HepG2 (cell line): Measurements from ENCODE around the gene CEP89. TPM values are rescaled to one million over a fixed set of nuclear protein-coding genes. Genes with fewer than 3 reads are reported as not detected.

ENCODE experiments used
- ATAC-seq: fragments of 200-7000 bp; cut with Tn5 transposase; 3 replicates; pipeline ENCODE4 v1.9.1; 2020; ENCODE audit warnings: mild to moderate bottlenecking, moderate library complexity
- BruUV-seq: library from RNA; stranded (reverse); fragments of 400-500 nt; replicated peaks from 2 replicates; lab custom pipeline; 2021; lab: Mats Ljungman, UMichigan
- CTCF ChIA-PET: fragments of 300-600 bp; formaldehyde crosslinking; extraction: SDS; loops from one replicate; lab custom pipeline; 2021; ENCODE audit warnings: low total read pairs, inconsistent platforms, low intra/inter-chr PET ratio; lab: Yijun Ruan, JAX
- POLR2A ChIA-PET: fragments of 350-600 bp; sonication (Branson Sonifier 250); formaldehyde crosslinking; loops from one replicate; lab custom pipeline; 2020; ENCODE audit warnings: antibody characterized with exemption, inconsistent platforms; lab: Yijun Ruan, JAX
- DNase-seq: peaks from one replicate; pipeline ENCODE4 v3.0.0-alpha.2; 2015; ENCODE audit warnings: low spot score
- FAIRE-seq: peaks from 3 replicates; lab custom pipeline; 2011; peaks lifted over from hg19 to GRCh38; lab: Jason Lieb, UNC
- H2AFZ ChIP-seq: one replicate; pipeline ENCODE4 v1.6.1; 2011; ENCODE audit warnings: low read length, inconsistent platforms
- H3K27ac ChIP-seq: fragments of 300-600 bp; 3 replicates; pipeline ENCODE4 v1.8.0; 2011; ENCODE audit warnings: mixed run types, mild to moderate bottlenecking, mixed read lengths, low read length, inconsistent platforms; ENCODE audit not compliant: insufficient read depth; ENCODE audit errors: extremely low read length
- H3K27me3 ChIP-seq, 2 experiments: fragments of 200-600 bp in 1 of 2; 2 replicates in 1 of 2; 3 replicates in 1 of 2; pipeline versions ENCODE4 v1.6.0 to v1.8.0; 2011; ENCODE audit warnings: low read length in 2 of 2, mild to moderate bottlenecking in 2 of 2, moderate library complexity in 2 of 2, inconsistent platforms in 1 of 2; ENCODE audit not compliant: insufficient read depth in 2 of 2, control insufficient read depth in 1 of 2
- H3K36me3 ChIP-seq, 2 experiments: fragments of 200-600 bp in 1 of 2; replicated peaks in 1 of 2; 2 replicates in 1 of 2; 3 replicates in 1 of 2; pipeline versions ENCODE4 v1.5.1 to v1.8.0; 2011; ENCODE audit warnings: low read length in 2 of 2, inconsistent platforms in 1 of 2; ENCODE audit not compliant: insufficient read depth in 2 of 2, control insufficient read depth in 1 of 2
- H3K4me1 ChIP-seq: 2 replicates; pipeline ENCODE4 v1.5.1; 2012; ENCODE audit warnings: low read length, inconsistent platforms; ENCODE audit not compliant: insufficient read depth
- H3K4me2 ChIP-seq: 2 replicates; pipeline ENCODE4 v1.6.0; 2011; ENCODE audit warnings: low read depth, low read length, inconsistent platforms
- H3K4me3 ChIP-seq, 3 experiments: fragments of 200-600 bp in 1 of 3; sonication (generic), shearing (Covaris generic) in 1 of 3; replicated peaks in 1 of 3; 2 replicates each; pipeline ENCODE4 v1.5.1; 2011 to 2016; ENCODE audit warnings: low read length in 3 of 3, inconsistent platforms in 2 of 3, low read depth in 2 of 3, mild to moderate bottlenecking in 2 of 3, control low read depth in 1 of 3, mixed read lengths in 1 of 3; ENCODE audit not compliant: insufficient read depth in 1 of 3
- H3K79me2 ChIP-seq: one replicate; pipeline ENCODE4 v1.6.1; 2011; ENCODE audit warnings: low read length, inconsistent platforms; ENCODE audit not compliant: insufficient read depth
- H3K9ac ChIP-seq: 2 replicates; pipeline ENCODE4 v1.6.0; 2011; ENCODE audit warnings: mild to moderate bottlenecking, low read depth, low read length, inconsistent platforms; ENCODE audit not compliant: insufficient read depth
- H3K9me3 ChIP-seq: 2 replicates; pipeline ENCODE4 v1.5.1; 2012; ENCODE audit warnings: mild to moderate bottlenecking, low read length
- H4K20me1 ChIP-seq: 2 replicates; pipeline ENCODE4 v1.6.0; 2011; ENCODE audit warnings: inconsistent platforms, mild to moderate bottlenecking, low read length, moderate library complexity; ENCODE audit not compliant: insufficient read depth
- CREM ChIP-seq, 2 experiments: sonication (generic) in 1 of 2; formaldehyde crosslinking in 1 of 2; IDR thresholded peaks; 2 replicates each; pipeline versions ENCODE4 v1.4.0 to v1.6.1; 2016 to 2020; ENCODE audit warnings: antibody characterized with exemption in 1 of 2, mild to moderate bottlenecking in 1 of 2, missing genetic modification reagents in 1 of 2
- ESRRA ChIP-seq: sonication (generic); formaldehyde crosslinking; IDR thresholded peaks from 2 replicates; pipeline ENCODE4 v1.5.1; 2020; ENCODE audit warnings: mild to moderate bottlenecking, low read depth, missing genetic modification reagents
- NAIF1 ChIP-seq: sonication (generic); formaldehyde crosslinking; IDR thresholded peaks from 2 replicates; pipeline ENCODE4 v1.5.0; 2020; ENCODE audit warnings: mild to moderate bottlenecking, missing genetic modification reagents, borderline replicate concordance
- SOX6 ChIP-seq, 2 experiments: fragments of 450-650 bp in 1 of 2; sonication (generic) in 1 of 2; formaldehyde crosslinking in 1 of 2; IDR thresholded peaks; 2 replicates each; pipeline versions ENCODE4 v1.4.0 to v1.6.1; 2017 to 2020; ENCODE audit warnings: antibody characterized with exemption in 1 of 2, mild to moderate bottlenecking in 1 of 2, missing genetic modification reagents in 1 of 2
- ZNF589 ChIP-seq: sonication (generic); formaldehyde crosslinking; conservative IDR thresholded peaks from 2 replicates; pipeline ENCODE4 v1.8.0; 2022; ENCODE audit warnings: mild to moderate bottlenecking, moderate library complexity, missing genetic modification reagents
- WGBS: methylation state at CpG from one replicate; pipeline ENCODE4 v1.1.6; 2017; ENCODE audit warnings: low lambda C conversion rate; 5-methylcytosine and 5-hydroxymethylcytosine counted together
- in situ Hi-C: cut with HindIII; loops from 2 replicates; pipeline ENCODE4 v1.10.0; 2017; ENCODE audit warnings: low pct_unique_long_range_greater_than_20kb; ENCODE audit not compliant: extremely low pct_ligation_motif_present
- intact Hi-C: fragments of 100-400 bp; cut with micrococcal nuclease; formaldehyde crosslinking; loops from one replicate; pipeline ENCODE4 v1.10.0; 2022; ENCODE audit not compliant: unreplicated experiment
- polyA plus RNA-seq, 8 experiments: library from polyadenylated mRNA; depleted of rRNA in 3 of 8; stranded (reverse) in 7 of 8; unstranded in 1 of 8; fragments of >200 nt; fragmentation: Illumina TruSeq in 4 of 8; extraction: Trizol in 4 of 8; gene quantifications; 2 replicates each; pipeline versions ENCODE4 v1.2.1 to v1.2.3, GENCODE V29; 2011 to 2016; ENCODE audit warnings: low read depth in 4 of 8, missing spikeins in 1 of 8, mixed read lengths in 1 of 8; ENCODE audit not compliant: insufficient read depth in 1 of 8
- total RNA-seq, 5 experiments: library from RNA; depleted of rRNA; stranded (reverse); fragments of >200 nt; fragmentation: Illumina TruSeq; extraction: Trizol; gene quantifications; 2 replicates each; pipeline ENCODE4 v1.2.3, GENCODE V29; 2016; ENCODE audit warnings: low read depth in 1 of 5
- TF ChIP-seq, protein P1 (sequence below): sonication (generic); formaldehyde crosslinking; IDR thresholded peaks from 2 replicates; pipeline ENCODE4 v1.5.0; 2020; ENCODE audit warnings: missing genetic modification reagents

Gene CEP89
- total and polyA plus RNA-seq, 2 of the 13 experiments (the other 11 are each of a cell fraction or from before 2014, with no cell fraction given): 7.2 to 10.9 TPM

DNA sequence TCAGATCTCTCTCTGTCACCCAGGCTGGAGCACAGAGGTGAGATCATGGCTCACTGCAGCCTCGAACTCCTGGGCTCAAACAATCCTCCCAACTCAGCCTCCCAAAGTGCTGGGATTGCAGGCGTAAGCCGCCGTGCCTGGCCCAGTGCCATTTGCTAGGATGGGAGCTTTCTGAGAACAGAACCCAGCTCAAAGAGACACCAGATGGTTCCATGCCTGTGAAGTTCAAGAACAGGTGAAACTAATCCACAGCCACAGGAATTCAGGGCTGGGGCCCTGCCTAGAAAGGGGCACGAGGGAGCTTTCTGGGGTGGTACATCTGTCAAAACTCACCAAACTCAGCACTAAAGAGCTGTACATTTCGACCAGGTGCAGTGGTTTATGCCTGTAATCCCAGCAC is 106.4 kb downstream of the CEP89 start:
- Histone ChIP-seq H3K4me1 (peaks cover 12% of the 10 kb centered on the region), H3K27me3 (no peaks in the 10 kb centered on the region), H3K9me3 (no peaks in the 10 kb centered on the region), H3K9ac (no peak overlapping the region), H3K4me2 (no peak overlapping the region), H3K79me2 (no peaks in the 10 kb centered on the region), H3K36me3 (peaks cover 3 to 4% of the 10 kb centered on the region in 2 experiments; a peak in 3 of 5 replicates), H4K20me1 (no peaks in the 10 kb centered on the region), H2AFZ (no peak overlapping the region), H3K4me3 (no peak overlapping the region), H3K27ac (no peak overlapping the region)
- TF ChIP-seq NAIF1 (CRISPR knock-in tag): no peak
- TF ChIP-seq, protein P1, sequence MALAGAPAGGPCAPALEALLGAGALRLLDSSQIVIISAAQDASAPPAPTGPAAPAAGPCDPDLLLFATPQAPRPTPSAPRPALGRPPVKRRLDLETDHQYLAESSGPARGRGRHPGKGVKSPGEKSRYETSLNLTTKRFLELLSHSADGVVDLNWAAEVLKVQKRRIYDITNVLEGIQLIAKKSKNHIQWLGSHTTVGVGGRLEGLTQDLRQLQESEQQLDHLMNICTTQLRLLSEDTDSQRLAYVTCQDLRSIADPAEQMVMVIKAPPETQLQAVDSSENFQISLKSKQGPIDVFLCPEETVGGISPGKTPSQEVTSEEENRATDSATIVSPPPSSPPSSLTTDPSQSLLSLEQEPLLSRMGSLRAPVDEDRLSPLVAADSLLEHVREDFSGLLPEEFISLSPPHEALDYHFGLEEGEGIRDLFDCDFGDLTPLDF (CRISPR knock-in tag): no peak
- no peak for TF ChIP-seq ESRRA
- TF ChIP-seq SOX6 (IDR thresholded peaks at IDR 0.05): no peak
- TF ChIP-seq SOX6 (CRISPR knock-in tag; IDR thresholded peaks at IDR 0.05): no peak
- TF ChIP-seq ZNF589 (CRISPR knock-in tag): no peak
- TF ChIP-seq CREM (IDR thresholded peaks at IDR 0.05): no peak
- no peak for TF ChIP-seq CREM (CRISPR knock-in tag; IDR thresholded peaks at IDR 0.05)
- CTCF ChIA-PET: no interaction called here
- BruUV-seq: no TSS peak
- WGBS: 86% methylated on average over 6 of the region's 6 CpGs
- FAIRE-seq (no peak), DNase-seq (no peak), ATAC-seq (no peak)
- in situ Hi-C loops (no loop called here), intact Hi-C loops (no loop called here)
- POLR2A ChIA-PET: no interaction called here
